ENCODE results near the gene PLD1. TPM values are rescaled to one million over a fixed set of nuclear protein-coding genes. Genes with fewer than 3 reads are reported as not detected.
"Not testable (repeated sequence)": the region's sequence is repeated elsewhere in the genome, so short reads cannot be mapped to it uniquely, and the experiment has no call there.

PLD1 gene
- total and polyA plus RNA-seq, 5 donors from 2014 or later, result 1.2 to 8.8 (median 3.6) TPM; not detected in 1

DNA sequence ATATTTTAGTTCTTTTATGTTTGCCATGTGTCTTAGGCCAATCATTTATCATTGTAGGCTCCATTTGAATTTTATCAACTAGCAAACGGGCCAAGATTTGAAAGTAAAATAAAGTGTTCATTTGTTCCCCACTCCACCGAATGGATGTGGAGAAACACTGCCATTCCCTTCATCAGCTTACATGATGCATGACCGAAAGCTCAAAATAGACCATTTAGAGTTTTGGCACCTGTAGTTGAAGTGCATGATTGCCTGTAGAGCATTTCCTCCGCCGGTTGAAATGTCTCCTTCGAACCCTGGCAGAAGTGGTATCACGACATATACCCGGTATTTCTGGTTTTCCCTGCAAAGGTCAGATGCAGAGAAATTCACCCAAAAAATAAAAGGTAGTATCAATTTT, 165.6 kb downstream of the PLD1 start:
- Mint-ChIP-seq H3K27me3 (peaks cover 17% of the 10 kb centered on the region), H3K36me3 (no peaks in the 10 kb centered on the region), H3K4me3 (no peak overlapping the region), H3K27ac (no peak overlapping the region), H3K9me3 (no peaks in the 10 kb centered on the region), H3K4me1 (no peaks in the 10 kb centered on the region)
- ATAC-seq (ENCODE audit: low read depth in 2 of 2), result no peak
- no peak for DNase-seq
- H3K9me3 ChIP-seq (ENCODE audit: control insufficient read depth in 2 of 2, low read length in 2 of 2), result no peaks in the 10 kb centered on the region
- peaks cover 4% of the 10 kb centered on the region for H3K27me3 ChIP-seq (ENCODE audit: control insufficient read depth, insufficient read depth, low read length)
- no peak overlapping the region for H3K4me3 ChIP-seq (ENCODE audit: low read depth, low read length)
- H3K4me1 ChIP-seq (ENCODE audit: control insufficient read depth, insufficient read depth, low read length, poor library complexity, severe bottlenecking), result no peaks in the 10 kb centered on the region
- H3K27ac ChIP-seq (ENCODE audit: insufficient read depth, low read length, poor library complexity, severe bottlenecking), result no peak overlapping the region
- H3K36me3 ChIP-seq (ENCODE audit: control insufficient read depth, insufficient read depth, low read length), result no peaks in the 10 kb centered on the region

DNA sequence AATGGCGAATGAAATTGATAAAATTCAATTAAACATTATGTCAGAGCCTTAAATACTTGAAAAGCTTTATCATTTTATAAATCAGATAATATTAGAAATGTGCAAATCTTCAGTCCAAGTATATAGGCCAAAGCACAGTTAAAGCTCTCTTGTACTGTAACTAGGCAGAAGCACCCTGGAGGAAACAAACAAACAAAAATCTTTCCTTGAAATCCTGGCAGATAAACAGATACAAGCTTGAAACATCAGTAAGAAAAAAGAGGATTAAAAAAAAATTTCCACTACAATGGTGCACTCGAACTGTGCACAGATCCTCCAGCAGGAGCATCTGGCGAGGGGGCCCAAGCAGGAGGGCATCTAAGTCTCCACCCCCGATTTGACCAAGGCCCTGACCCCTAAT, 166.6 kb downstream of the PLD1 start:
- DNase-seq (no peak), ATAC-seq (ENCODE audit: low read depth in 2 of 2) (no peak)
- H3K4me1 ChIP-seq (ENCODE audit: control insufficient read depth, insufficient read depth, low read length, poor library complexity, severe bottlenecking), result no peaks in the 10 kb centered on the region
- no peak overlapping the region for H3K27ac ChIP-seq (ENCODE audit: insufficient read depth, low read length, poor library complexity, severe bottlenecking)
- H3K36me3 Mint-ChIP-seq, result no peaks in the 10 kb centered on the region
- H3K27ac Mint-ChIP-seq, result no peak overlapping the region
- no peak overlapping the region for H3K4me3 Mint-ChIP-seq
- no peaks in the 10 kb centered on the region for H3K4me1 Mint-ChIP-seq
- no peak overlapping the region for H3K4me3 ChIP-seq (ENCODE audit: low read depth, low read length)
- H3K27me3 ChIP-seq (ENCODE audit: control insufficient read depth, insufficient read depth, low read length), result peaks cover 4% of the 10 kb centered on the region
- peaks cover 15% of the 10 kb centered on the region for H3K27me3 Mint-ChIP-seq
- no peaks in the 10 kb centered on the region for H3K9me3 ChIP-seq (ENCODE audit: control insufficient read depth in 2 of 2, low read length in 2 of 2)
- H3K9me3 Mint-ChIP-seq, result no peaks in the 10 kb centered on the region
- no peaks in the 10 kb centered on the region for H3K36me3 ChIP-seq (ENCODE audit: control insufficient read depth, insufficient read depth, low read length)

DNA sequence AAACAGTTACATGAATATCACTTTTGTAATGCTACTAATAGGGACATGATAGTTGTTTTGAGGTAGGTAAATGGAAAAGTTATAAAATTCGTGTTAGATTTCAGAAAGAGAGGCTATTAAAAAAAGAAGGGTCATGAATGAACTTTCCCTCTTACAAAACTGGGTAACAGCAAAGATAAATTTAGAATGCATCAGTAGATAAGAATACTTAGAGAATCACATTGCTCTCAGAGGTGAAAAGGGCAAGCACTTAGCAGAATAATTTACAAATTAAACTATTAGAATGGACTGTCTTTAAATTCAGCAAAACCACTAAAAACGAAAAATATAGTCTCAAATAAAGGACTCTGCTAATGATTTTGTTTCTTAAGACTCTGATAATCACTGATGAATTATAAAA, 167.2 kb downstream of the PLD1 start:
- H3K4me1 ChIP-seq (ENCODE audit: control insufficient read depth, insufficient read depth, low read length, poor library complexity, severe bottlenecking), result no peaks in the 10 kb centered on the region

GRCh38 chr3:171640520-171641412, 169.5 kb downstream of the PLD1 start:
- Mint-ChIP-seq H3K27ac (no peak overlapping the region), H3K9me3 (peaks cover 0 to 2% (median 0%) of the 10 kb centered on the region in 7 donors), H3K27me3 (peaks cover 5% of the 10 kb centered on the region), H3K36me3 (no peaks in the 10 kb centered on the region), H3K4me3 (no peak overlapping the region), H3K4me1 (peaks cover 0 to 3% (median 0%) of the 10 kb centered on the region in 4 donors)
- ATAC-seq (ENCODE audit: low read depth in 2 of 2), result no peak
- no peaks in the 10 kb centered on the region for H3K36me3 ChIP-seq (ENCODE audit: control insufficient read depth, insufficient read depth, low read length)
- H3K27ac ChIP-seq (ENCODE audit: insufficient read depth, low read length, poor library complexity, severe bottlenecking), result no peak overlapping the region
- no peak overlapping the region for H3K4me3 ChIP-seq (ENCODE audit: low read depth, low read length)
- no peak for DNase-seq
- H3K4me1 ChIP-seq (ENCODE audit: control insufficient read depth, insufficient read depth, low read length, poor library complexity, severe bottlenecking), result no peaks in the 10 kb centered on the region
- no peaks in the 10 kb centered on the region for H3K9me3 ChIP-seq (ENCODE audit: control insufficient read depth in 2 of 2, low read length in 2 of 2)
- H3K27me3 ChIP-seq (ENCODE audit: control insufficient read depth, insufficient read depth, low read length), result peaks cover 4% of the 10 kb centered on the region

More for the DNA sequence above, 167.2 kb downstream of the PLD1 start:
- H3K27me3 Mint-ChIP-seq, result peaks cover 15% of the 10 kb centered on the region
- no peak overlapping the region for H3K27ac Mint-ChIP-seq
- no peak overlapping the region for H3K4me3 ChIP-seq (ENCODE audit: low read depth, low read length)
- no peak overlapping the region for H3K4me3 Mint-ChIP-seq
- H3K27ac ChIP-seq (ENCODE audit: insufficient read depth, low read length, poor library complexity, severe bottlenecking), result no peak overlapping the region
- no peaks in the 10 kb centered on the region for H3K4me1 Mint-ChIP-seq
- H3K27me3 ChIP-seq (ENCODE audit: control insufficient read depth, insufficient read depth, low read length), result peaks cover 4% of the 10 kb centered on the region
- H3K9me3 Mint-ChIP-seq, result no peaks in the 10 kb centered on the region
- H3K36me3 ChIP-seq (ENCODE audit: control insufficient read depth, insufficient read depth, low read length), result no peaks in the 10 kb centered on the region
- ATAC-seq (ENCODE audit: low read depth in 2 of 2), result no peak
- no peak for DNase-seq
- no peaks in the 10 kb centered on the region for H3K36me3 Mint-ChIP-seq
- no peaks in the 10 kb centered on the region for H3K9me3 ChIP-seq (ENCODE audit: control insufficient read depth in 2 of 2, low read length in 2 of 2)

DNA sequence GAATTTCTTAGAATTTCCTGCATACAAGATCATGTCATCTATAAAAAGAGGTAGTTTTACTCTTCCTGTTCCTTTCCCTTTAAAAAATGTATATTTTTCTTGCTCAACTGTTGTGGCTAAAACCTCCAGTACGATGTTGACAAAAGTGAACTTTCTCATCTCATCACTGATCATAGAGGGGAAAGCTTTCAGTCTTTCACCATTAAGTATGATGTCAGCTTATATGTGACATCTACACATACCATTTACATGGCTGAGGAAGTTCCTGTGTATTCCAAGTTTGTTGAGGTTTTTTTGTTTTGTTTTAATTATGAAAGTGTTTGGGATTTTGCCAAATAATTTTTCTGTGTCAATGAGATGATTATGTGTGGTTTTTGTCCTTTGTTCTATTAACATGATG, 173.6 kb downstream of the PLD1 start:
- peaks cover 0 to 3% (median 0%) of the 10 kb centered on the region in 4 donors for H3K4me1 Mint-ChIP-seq
- no peaks in the 10 kb centered on the region for H3K36me3 ChIP-seq (ENCODE audit: control insufficient read depth, insufficient read depth, low read length)
- peaks cover 0 to 4% (median 0%) of the 10 kb centered on the region in 7 donors for H3K9me3 Mint-ChIP-seq
- no peaks in the 10 kb centered on the region for H3K9me3 ChIP-seq (ENCODE audit: control insufficient read depth in 2 of 2, low read length in 2 of 2)
- no peaks in the 10 kb centered on the region for H3K36me3 Mint-ChIP-seq
- H3K27me3 ChIP-seq (ENCODE audit: control insufficient read depth, insufficient read depth, low read length), result peaks cover 4% of the 10 kb centered on the region
- peaks cover 3% of the 10 kb centered on the region for H3K27me3 Mint-ChIP-seq
- no peak overlapping the region for H3K4me3 ChIP-seq (ENCODE audit: low read depth, low read length)
- no peak overlapping the region for H3K4me3 Mint-ChIP-seq
- no peak overlapping the region for H3K27ac Mint-ChIP-seq
- H3K4me1 ChIP-seq (ENCODE audit: control insufficient read depth, insufficient read depth, low read length, poor library complexity, severe bottlenecking), result no peaks in the 10 kb centered on the region
- ATAC-seq (ENCODE audit: low read depth in 2 of 2), result no peak
- no peak overlapping the region for H3K27ac ChIP-seq (ENCODE audit: insufficient read depth, low read length, poor library complexity, severe bottlenecking)
- no peak for DNase-seq

GRCh38 chr3:171632766-171633165, 177.5 kb downstream of the PLD1 start:
- DNase-seq (no peak), ATAC-seq (ENCODE audit: low read depth in 2 of 2) (no peak)
- no peaks in the 10 kb centered on the region for H3K36me3 Mint-ChIP-seq
- peaks cover 0 to 4% (median 0%) of the 10 kb centered on the region in 7 donors for H3K9me3 Mint-ChIP-seq
- Histone ChIP-seq H3K27ac (ENCODE audit: insufficient read depth, low read length, poor library complexity, severe bottlenecking) (no peak overlapping the region), H3K36me3 (ENCODE audit: control insufficient read depth, insufficient read depth, low read length) (no peaks in the 10 kb centered on the region), H3K27me3 (ENCODE audit: control insufficient read depth, insufficient read depth, low read length) (no peaks in the 10 kb centered on the region), H3K9me3 (ENCODE audit: control insufficient read depth in 2 of 2, low read length in 2 of 2) (no peaks in the 10 kb centered on the region), H3K4me1 (ENCODE audit: control insufficient read depth, insufficient read depth, low read length, poor library complexity, severe bottlenecking) (no peaks in the 10 kb centered on the region), H3K4me3 (ENCODE audit: low read depth, low read length) (no peak overlapping the region)
- no peaks in the 10 kb centered on the region for H3K27me3 Mint-ChIP-seq
- H3K27ac Mint-ChIP-seq, result no peak overlapping the region
- no peak overlapping the region for H3K4me3 Mint-ChIP-seq
- H3K4me1 Mint-ChIP-seq, result peaks cover 0 to 3% (median 0%) of the 10 kb centered on the region in 4 donors

- H3K27me3 Mint-ChIP-seq; H3K27me3 ChIP-seq (ENCODE audit: control insufficient read depth, insufficient read depth, low read length); H3K4me1 ChIP-seq (ENCODE audit: control insufficient read depth, insufficient read depth, low read length, poor library complexity, severe bottlenecking); H3K27ac Mint-ChIP-seq; ATAC-seq (ENCODE audit: low read depth in 2 of 2); H3K4me3 Mint-ChIP-seq; H3K4me1 Mint-ChIP-seq; DNase-seq; H3K27ac ChIP-seq (ENCODE audit: insufficient read depth, low read length, poor library complexity, severe bottlenecking); H3K4me3 ChIP-seq (ENCODE audit: low read depth, low read length); H3K36me3 ChIP-seq (ENCODE audit: control insufficient read depth, insufficient read depth, low read length); H3K36me3 Mint-ChIP-seq; H3K9me3 ChIP-seq (ENCODE audit: control insufficient read depth in 2 of 2, low read length in 2 of 2): not testable (repeated sequence)
- H3K9me3 Mint-ChIP-seq, result peaks cover 0 to 13% (median 6%) of the 10 kb centered on the region in 7 donors
Measured at GRCh38 chr3:171626799-171627198, 183.5 kb downstream of the PLD1 start.

GRCh38 chr3:171622126-171622525, 188.2 kb downstream of the PLD1 start:
- H3K27me3 ChIP-seq (ENCODE audit: control insufficient read depth, insufficient read depth, low read length), result peaks cover 7% of the 10 kb centered on the region
- H3K36me3 Mint-ChIP-seq, result peaks cover 7% of the 10 kb centered on the region
- H3K9me3 ChIP-seq (ENCODE audit: control insufficient read depth in 2 of 2, low read length in 2 of 2), result no peaks in the 10 kb centered on the region
- H3K4me3 ChIP-seq (ENCODE audit: low read depth, low read length), result no peak overlapping the region
- ATAC-seq (ENCODE audit: low read depth in 2 of 2) (no peak), DNase-seq (no peak)
- H3K4me1 ChIP-seq (ENCODE audit: control insufficient read depth, insufficient read depth, low read length, poor library complexity, severe bottlenecking), result no peaks in the 10 kb centered on the region
- no peak overlapping the region for H3K27ac Mint-ChIP-seq
- H3K4me3 Mint-ChIP-seq, result no peak overlapping the region
- no peaks in the 10 kb centered on the region for H3K36me3 ChIP-seq (ENCODE audit: control insufficient read depth, insufficient read depth, low read length)
- H3K9me3 Mint-ChIP-seq, result peaks cover 0 to 12% (median 3%) of the 10 kb centered on the region in 7 donors
- no peak overlapping the region for H3K27ac ChIP-seq (ENCODE audit: insufficient read depth, low read length, poor library complexity, severe bottlenecking)
- H3K4me1 Mint-ChIP-seq, result peaks cover 0 to 7% (median 3%) of the 10 kb centered on the region in 4 donors
- H3K27me3 Mint-ChIP-seq, result peaks cover 11% of the 10 kb centered on the region
